Epithelial cell of proximal tubule (primary cell): Measurements from ENCODE around the gene PRC1. TPM values are rescaled to one million over a fixed set of nuclear protein-coding genes. Genes with fewer than 3 reads are reported as not detected.

ENCODE experiments used
- DNase-seq: peaks from one replicate; pipeline ENCODE4 v3.0.0-alpha.2; 2011; ENCODE audit warnings: low read depth
- H3K4me3 ChIP-seq: 2 replicates; pipeline ENCODE4 v1.5.1; 2011; ENCODE audit warnings: low read depth, mild to moderate bottlenecking, low read length
- CTCF ChIP-seq: conservative IDR thresholded peaks from 2 replicates; pipeline ENCODE4 v1.5.1; 2012; ENCODE audit warnings: low read depth, mild to moderate bottlenecking, low read length
- total RNA-seq: library from RNA; depleted of rRNA; stranded (reverse); fragments of >200 nt; gene quantifications from 2 replicates; pipeline ENCODE4 v1.2.3, GENCODE V29; 2015

Gene PRC1
- total RNA-seq = 224 and 251 TPM in 2 replicates

- peak; percentile 55 for DNase-seq
- H3K4me3 ChIP-seq = peak within 1 kb of the TSS; percentile 85
- no peak for TF ChIP-seq CTCF
Measured at GRCh38 chr15:90994417-90995311, at the start of gene PRC1. TSS of gene PRC1 (minus strand) at chr15:90994535. CDS start at chr15:90994417, 118 bp downstream.

- no peak for DNase-seq
- no peak overlapping the region for H3K4me3 ChIP-seq
- TF ChIP-seq CTCF = no peak
Measured at GRCh38 chr15:91043202-91043874, 49.0 kb upstream of the PRC1 start.

- no peak for TF ChIP-seq CTCF
- no peak for DNase-seq
Measured at GRCh38 chr15:91040856-91041255, 46.5 kb upstream of the PRC1 start.

GRCh38 chr15:91039996-91040395 is 45.7 kb upstream of the PRC1 start:
- no peak for TF ChIP-seq CTCF
- no peak for DNase-seq
- H3K4me3 ChIP-seq = no peak overlapping the region

More at GRCh38 chr15:91040856-91041255, 46.5 kb upstream of the PRC1 start:
- no peak overlapping the region for H3K4me3 ChIP-seq

GRCh38 chr15:91032919-91033803 is 38.8 kb upstream of the PRC1 start:
- DNase-seq = no peak
- TF ChIP-seq CTCF = peak; percentile 74
- no peak overlapping the region for H3K4me3 ChIP-seq

GRCh38 chr15:91031796-91032195 is 37.5 kb upstream of the PRC1 start:
- no peak for TF ChIP-seq CTCF
- no peak overlapping the region for H3K4me3 ChIP-seq
- no peak for DNase-seq
